OCI-LY3 (cell line): ENCODE measurements around the gene BNC1.

ENCODE experiments used
- EZH2phosphoT487 ChIP-seq: fragments of 200-600 bp; shearing (Covaris generic); IDR thresholded peaks from 2 replicates; pipeline ENCODE4 v1.6.1; 2018; ENCODE audit warnings: antibody characterized with exemption, mixed run types, low read depth
- TF ChIP-seq, protein P1 (sequence below): fragments of 200-600, 300-600 bp; sonication (generic); IDR thresholded peaks from 2 replicates; pipeline ENCODE4 v1.5.1; 2014; ENCODE audit warnings: antibody characterized with exemption, low read length, low read depth

DNA sequence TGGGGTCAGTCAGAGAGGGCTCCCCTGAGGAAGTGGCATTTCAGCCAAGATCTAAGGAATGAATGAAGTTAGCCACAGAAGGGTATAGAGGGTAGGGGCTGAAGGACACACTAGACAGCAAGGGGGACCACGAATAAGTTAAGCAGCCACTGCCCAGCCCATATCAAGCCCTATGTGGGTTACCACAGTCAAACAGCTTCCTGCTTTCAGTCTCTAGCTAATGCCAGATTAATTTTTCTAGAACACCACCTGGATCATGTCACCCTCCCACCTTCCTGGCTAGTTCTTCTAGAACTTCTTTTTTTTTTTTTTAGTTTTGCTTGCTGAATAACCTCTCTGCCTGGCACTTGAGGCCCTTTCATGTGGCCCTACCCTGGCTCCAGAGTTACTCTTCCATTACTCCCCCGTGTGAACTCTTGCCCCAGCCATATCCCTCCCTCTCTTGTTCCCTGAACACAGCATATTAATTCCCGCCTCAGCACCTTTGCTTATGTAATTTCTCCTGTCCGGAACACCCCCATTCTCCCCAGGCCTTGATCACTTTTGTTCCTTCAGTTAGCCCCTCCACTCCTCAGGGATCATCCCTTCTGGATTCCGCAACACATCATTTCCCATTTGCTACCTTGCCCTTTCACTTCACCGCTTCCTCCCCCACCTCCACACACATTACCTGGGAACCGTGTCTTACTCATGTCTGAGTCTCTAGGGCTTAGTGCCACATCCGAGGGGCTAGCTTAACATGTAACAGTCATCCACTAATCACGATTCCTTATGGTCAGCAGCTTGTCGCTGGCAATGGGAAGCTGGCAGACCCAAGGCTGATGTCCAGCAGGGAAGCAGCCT lies 20.6 kb upstream of the BNC1 start:
- TF ChIP-seq, protein P1, sequence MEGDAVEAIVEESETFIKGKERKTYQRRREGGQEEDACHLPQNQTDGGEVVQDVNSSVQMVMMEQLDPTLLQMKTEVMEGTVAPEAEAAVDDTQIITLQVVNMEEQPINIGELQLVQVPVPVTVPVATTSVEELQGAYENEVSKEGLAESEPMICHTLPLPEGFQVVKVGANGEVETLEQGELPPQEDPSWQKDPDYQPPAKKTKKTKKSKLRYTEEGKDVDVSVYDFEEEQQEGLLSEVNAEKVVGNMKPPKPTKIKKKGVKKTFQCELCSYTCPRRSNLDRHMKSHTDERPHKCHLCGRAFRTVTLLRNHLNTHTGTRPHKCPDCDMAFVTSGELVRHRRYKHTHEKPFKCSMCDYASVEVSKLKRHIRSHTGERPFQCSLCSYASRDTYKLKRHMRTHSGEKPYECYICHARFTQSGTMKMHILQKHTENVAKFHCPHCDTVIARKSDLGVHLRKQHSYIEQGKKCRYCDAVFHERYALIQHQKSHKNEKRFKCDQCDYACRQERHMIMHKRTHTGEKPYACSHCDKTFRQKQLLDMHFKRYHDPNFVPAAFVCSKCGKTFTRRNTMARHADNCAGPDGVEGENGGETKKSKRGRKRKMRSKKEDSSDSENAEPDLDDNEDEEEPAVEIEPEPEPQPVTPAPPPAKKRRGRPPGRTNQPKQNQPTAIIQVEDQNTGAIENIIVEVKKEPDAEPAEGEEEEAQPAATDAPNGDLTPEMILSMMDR: no peak
- no peak for TF ChIP-seq EZH2phosphoT487
